ENCODE data around the gene LRRK1. TPM values are rescaled to one million over a fixed set of nuclear protein-coding genes. Genes with fewer than 3 reads are reported as not detected.

LRRK1 gene
- total RNA-seq, 1 donor from 2014 or later = 4.8 TPM

DNA sequence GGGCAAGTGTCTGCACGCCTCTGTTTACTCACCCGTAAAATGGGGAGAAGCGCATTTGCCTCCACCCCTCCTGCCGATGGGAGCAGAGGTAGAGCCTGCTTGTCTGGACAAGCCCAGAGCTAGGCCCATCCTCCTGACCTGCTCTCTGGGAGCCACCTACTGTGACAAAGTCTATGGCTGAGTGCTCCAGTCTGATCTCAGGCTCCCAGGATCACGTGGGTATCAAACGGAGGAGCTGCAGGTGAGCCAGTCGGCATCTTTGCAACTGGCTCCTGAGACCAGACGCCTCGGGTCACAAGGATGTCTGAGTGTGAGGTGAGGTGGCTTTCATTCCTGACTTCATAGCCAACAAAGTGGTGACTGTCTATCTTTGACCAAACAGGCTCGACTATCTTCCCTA is 41.6 kb upstream of the LRRK1 start:
- H3K36me3 Mint-ChIP-seq (ENCODE audit: low read depth, unreplicated experiment) = no peaks in the 10 kb centered on the region
- no peaks in the 10 kb centered on the region for H3K9me3 Mint-ChIP-seq (ENCODE audit: unreplicated experiment)
- DNase-seq (ENCODE audit: low spot score) = no peak

DNA sequence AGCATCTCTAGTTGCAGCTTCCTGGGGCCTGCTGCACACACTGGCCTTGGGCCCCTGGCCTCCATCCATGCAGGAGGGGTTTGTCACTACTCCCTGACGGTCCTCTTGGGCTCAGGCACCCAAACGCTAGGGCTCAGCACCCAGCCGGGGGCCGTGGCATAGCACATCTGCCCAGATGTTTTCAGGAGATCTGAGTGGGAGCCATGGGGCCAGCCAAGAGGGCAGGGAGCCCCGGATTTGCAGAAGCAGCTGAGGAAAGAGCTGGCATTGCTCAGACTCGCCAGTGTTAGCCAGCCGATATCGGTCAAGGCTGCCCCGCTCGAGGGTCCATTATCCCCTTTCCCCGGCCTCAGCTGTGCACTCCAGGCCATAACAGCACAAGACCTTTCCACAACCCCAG is 41.0 kb upstream of the LRRK1 start:
- H3K27me3 Mint-ChIP-seq (ENCODE audit: unreplicated experiment) = peaks cover 12% of the 10 kb centered on the region
- peaks cover 13% of the 10 kb centered on the region for H3K4me1 Mint-ChIP-seq (ENCODE audit: unreplicated experiment)
- no peaks in the 10 kb centered on the region for H3K36me3 Mint-ChIP-seq (ENCODE audit: low read depth, unreplicated experiment)
- no peak for DNase-seq (ENCODE audit: low spot score)
- peak overlapping the region; percentile 89 for H3K4me3 Mint-ChIP-seq (ENCODE audit: unreplicated experiment)
- H3K9me3 Mint-ChIP-seq (ENCODE audit: unreplicated experiment) = no peaks in the 10 kb centered on the region
- no peak overlapping the region for H3K27ac Mint-ChIP-seq (ENCODE audit: unreplicated experiment)
- TF ChIP-seq, protein P1, sequence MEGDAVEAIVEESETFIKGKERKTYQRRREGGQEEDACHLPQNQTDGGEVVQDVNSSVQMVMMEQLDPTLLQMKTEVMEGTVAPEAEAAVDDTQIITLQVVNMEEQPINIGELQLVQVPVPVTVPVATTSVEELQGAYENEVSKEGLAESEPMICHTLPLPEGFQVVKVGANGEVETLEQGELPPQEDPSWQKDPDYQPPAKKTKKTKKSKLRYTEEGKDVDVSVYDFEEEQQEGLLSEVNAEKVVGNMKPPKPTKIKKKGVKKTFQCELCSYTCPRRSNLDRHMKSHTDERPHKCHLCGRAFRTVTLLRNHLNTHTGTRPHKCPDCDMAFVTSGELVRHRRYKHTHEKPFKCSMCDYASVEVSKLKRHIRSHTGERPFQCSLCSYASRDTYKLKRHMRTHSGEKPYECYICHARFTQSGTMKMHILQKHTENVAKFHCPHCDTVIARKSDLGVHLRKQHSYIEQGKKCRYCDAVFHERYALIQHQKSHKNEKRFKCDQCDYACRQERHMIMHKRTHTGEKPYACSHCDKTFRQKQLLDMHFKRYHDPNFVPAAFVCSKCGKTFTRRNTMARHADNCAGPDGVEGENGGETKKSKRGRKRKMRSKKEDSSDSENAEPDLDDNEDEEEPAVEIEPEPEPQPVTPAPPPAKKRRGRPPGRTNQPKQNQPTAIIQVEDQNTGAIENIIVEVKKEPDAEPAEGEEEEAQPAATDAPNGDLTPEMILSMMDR (IDR thresholded peaks at IDR 0.05; ENCODE audit: unreplicated experiment) = no peak

More for the DNA sequence above, 41.6 kb upstream of the LRRK1 start:
- Mint-ChIP-seq H3K27me3 (ENCODE audit: unreplicated experiment) (peaks cover 12% of the 10 kb centered on the region), H3K4me1 (ENCODE audit: unreplicated experiment) (peaks cover 13% of the 10 kb centered on the region), H3K4me3 (ENCODE audit: unreplicated experiment) (no peak overlapping the region), H3K27ac (ENCODE audit: unreplicated experiment) (no peak overlapping the region)
- TF ChIP-seq, protein P1 (IDR thresholded peaks at IDR 0.05; ENCODE audit: unreplicated experiment) = no peak

DNA sequence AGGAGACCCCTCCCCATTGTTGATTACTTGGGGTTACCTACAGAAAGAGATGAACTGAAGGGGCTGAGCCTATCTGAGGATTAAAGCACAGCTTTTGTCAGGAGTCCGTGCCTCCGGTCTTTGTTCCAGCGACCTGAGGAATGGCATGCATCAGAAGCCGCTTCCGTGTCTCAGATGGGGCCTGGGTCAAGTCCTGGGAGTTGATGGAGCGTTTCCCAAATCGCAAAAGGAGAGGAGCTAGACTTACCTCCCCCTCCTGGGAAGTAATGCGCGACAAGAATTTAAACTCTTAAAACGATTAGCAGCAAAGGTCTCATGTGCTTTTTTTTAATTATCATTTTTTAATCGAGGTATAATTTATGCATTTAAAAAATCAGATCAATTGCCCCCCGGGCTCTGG is 40.5 kb upstream of the LRRK1 start:
- no peaks in the 10 kb centered on the region for H3K36me3 Mint-ChIP-seq (ENCODE audit: low read depth, unreplicated experiment)
- TF ChIP-seq, protein P1 (IDR thresholded peaks at IDR 0.05; ENCODE audit: unreplicated experiment) = no peak
- no peaks in the 10 kb centered on the region for H3K9me3 Mint-ChIP-seq (ENCODE audit: unreplicated experiment)
- peaks cover 13% of the 10 kb centered on the region for H3K4me1 Mint-ChIP-seq (ENCODE audit: unreplicated experiment)
- H3K27me3 Mint-ChIP-seq (ENCODE audit: unreplicated experiment) = peaks cover 12% of the 10 kb centered on the region
- no peak for DNase-seq (ENCODE audit: low spot score)
- peak overlapping the region; percentile 89 for H3K4me3 Mint-ChIP-seq (ENCODE audit: unreplicated experiment)
- H3K27ac Mint-ChIP-seq (ENCODE audit: unreplicated experiment) = no peak overlapping the region

DNA sequence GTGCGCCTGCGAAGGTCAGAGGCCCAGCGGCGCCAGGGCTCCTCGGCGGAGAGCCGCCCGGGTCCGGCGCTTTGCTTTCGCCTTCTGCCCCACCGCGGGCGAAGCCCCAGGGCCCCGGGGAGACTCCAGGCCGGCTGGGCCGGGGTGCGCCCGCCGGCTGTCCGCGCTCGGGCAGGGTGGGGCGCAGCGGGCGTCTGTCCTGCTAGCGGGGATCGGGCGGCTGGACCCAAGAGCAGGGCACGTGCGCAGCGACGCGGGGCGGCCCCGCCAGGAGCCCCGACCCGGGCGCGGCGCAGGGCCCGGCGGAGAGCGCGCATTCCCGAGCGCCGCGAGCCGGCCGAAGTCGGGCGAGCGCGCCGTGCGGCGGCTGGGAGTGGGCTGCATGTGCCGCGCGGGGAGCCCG is 40.1 kb upstream of the LRRK1 start:
- no peaks in the 10 kb centered on the region for H3K9me3 Mint-ChIP-seq (ENCODE audit: unreplicated experiment)
- peaks cover 13% of the 10 kb centered on the region for H3K4me1 Mint-ChIP-seq (ENCODE audit: unreplicated experiment)
- TF ChIP-seq, protein P1 (IDR thresholded peaks at IDR 0.05; ENCODE audit: unreplicated experiment) = no peak
- H3K36me3 Mint-ChIP-seq (ENCODE audit: low read depth, unreplicated experiment) = no peaks in the 10 kb centered on the region
- H3K4me3 Mint-ChIP-seq (ENCODE audit: unreplicated experiment) = peak overlapping the region; percentile 89
- H3K27me3 Mint-ChIP-seq (ENCODE audit: unreplicated experiment) = peaks cover 12% of the 10 kb centered on the region
- peak; percentile 18 for DNase-seq (ENCODE audit: low spot score)
- H3K27ac Mint-ChIP-seq (ENCODE audit: unreplicated experiment) = no peak overlapping the region

DNA sequence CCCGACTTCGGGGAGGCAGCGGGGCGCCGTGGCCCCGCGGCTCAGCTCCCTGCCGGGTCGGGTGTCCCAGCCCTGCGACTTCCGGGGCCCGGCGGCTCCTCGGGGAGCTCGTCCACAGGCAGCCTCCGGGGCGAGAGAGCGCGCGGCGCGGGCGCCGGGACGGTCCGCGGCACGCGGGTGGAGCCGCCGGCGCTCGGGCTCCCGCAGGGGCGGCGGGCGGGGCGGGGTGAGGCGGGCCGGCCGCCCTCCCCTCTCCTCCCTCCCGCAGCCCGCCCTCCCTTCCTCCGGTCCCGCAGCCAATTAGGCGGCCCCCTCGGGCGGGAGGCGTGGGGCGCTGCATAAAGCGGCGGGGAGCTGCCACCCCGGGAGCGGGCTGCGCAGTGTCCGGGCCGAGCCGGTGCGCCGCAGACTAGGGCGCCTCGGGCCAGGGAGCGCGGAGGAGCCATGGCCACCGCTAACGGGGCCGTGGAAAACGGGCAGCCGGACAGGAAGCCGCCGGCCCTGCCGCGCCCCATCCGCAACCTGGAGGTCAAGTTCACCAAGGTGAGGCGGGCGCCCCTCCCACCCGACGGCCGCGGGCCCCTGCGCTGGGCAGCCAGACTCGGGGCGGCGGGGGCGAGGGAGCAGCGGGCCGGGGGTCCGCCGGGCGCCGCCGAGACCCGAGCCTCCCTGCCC is 39.6 kb upstream of the LRRK1 start, which contains the start of gene ALDH1A3:
Gene ALDH1A3 (plus strand): TSS at position 368 of the 675 bp plus-strand sequence. CDS start 77 bp downstream, at position 445.
- Mint-ChIP-seq H3K9me3 (ENCODE audit: unreplicated experiment) (no peaks in the 10 kb centered on the region), H3K27ac (ENCODE audit: unreplicated experiment) (no peak within 1 kb of the TSS), H3K4me3 (ENCODE audit: unreplicated experiment) (peak within 1 kb of the TSS; percentile 89), H3K4me1 (ENCODE audit: unreplicated experiment) (peaks cover 13% of the 10 kb centered on the region), H3K27me3 (ENCODE audit: unreplicated experiment) (peaks cover 12% of the 10 kb centered on the region), H3K36me3 (ENCODE audit: low read depth, unreplicated experiment) (no peaks in the 10 kb centered on the region)
- TF ChIP-seq, protein P1 (IDR thresholded peaks at IDR 0.05; ENCODE audit: unreplicated experiment) = no peak
- peak; percentile 20 for DNase-seq (ENCODE audit: low spot score)

Measured in endothelial cell (in vitro differentiated cells).